Parathyroid adenoma (tissue), 2 donors: ENCODE measurements around the gene ASB10.

ENCODE experiments used
- H2AFZ ChIP-seq: fragments of 300-600 bp; sonication (generic); one replicate; pipeline ENCODE4 v1.7.0; 2017; ENCODE audit warnings: antibody characterized with exemption, mild to moderate bottlenecking
- H3K27ac ChIP-seq: fragments of 300-600 bp; sonication (generic); one replicate; pipeline ENCODE4 v1.7.0; 2017
- H3K27me3 ChIP-seq: fragments of 300-600 bp; sonication (generic); one replicate; pipeline ENCODE4 v1.7.0; 2017; ENCODE audit warnings: low read length; ENCODE audit not compliant: control insufficient read depth, insufficient read depth
- H3K36me3 ChIP-seq: fragments of 300-600 bp; sonication (generic); one replicate; pipeline ENCODE4 v1.7.0; 2017; ENCODE audit warnings: low read length; ENCODE audit not compliant: control insufficient read depth, insufficient read depth
- H3K4me1 ChIP-seq: fragments of 300-600 bp; sonication (generic); one replicate; pipeline ENCODE4 v1.7.0; 2017; ENCODE audit warnings: control low read depth
- H3K4me2 ChIP-seq: fragments of 300-600 bp; sonication (generic); one replicate; pipeline ENCODE4 v1.7.0; 2017; ENCODE audit warnings: low read length
- H3K4me3 ChIP-seq: fragments of 300-600 bp; sonication (generic); one replicate; pipeline ENCODE4 v1.7.0; 2017; ENCODE audit warnings: low read depth, low read length
- H3K79me2 ChIP-seq: fragments of 300-600 bp; sonication (generic); one replicate; pipeline ENCODE4 v1.7.0; 2017; ENCODE audit warnings: control low read depth
- H3K9ac ChIP-seq: fragments of 300-600 bp; sonication (generic); one replicate; pipeline ENCODE4 v1.7.0; 2017; ENCODE audit warnings: mild to moderate bottlenecking
- H3K9me3 ChIP-seq: fragments of 300-600 bp; sonication (generic); one replicate; pipeline ENCODE4 v1.7.0; 2017; ENCODE audit warnings: low read length; ENCODE audit not compliant: control insufficient read depth
- CTCF ChIP-seq: fragments of 300-600 bp; sonication (generic); IDR thresholded peaks from one replicate; pipeline ENCODE4 v1.7.0; 2017; ENCODE audit warnings: antibody characterized with exemption, mild to moderate bottlenecking
- donor health status: primary hyperparathyroidism.

ASB10 gene

GRCh38 chr7:151211155-151211772 lies 24.2 kb upstream of the ASB10 start:
- no peak overlapping the region for H3K4me3 ChIP-seq
- H2AFZ ChIP-seq: no peak overlapping the region
- no peaks in the 10 kb centered on the region for H3K79me2 ChIP-seq
- no peaks in the 10 kb centered on the region for H3K36me3 ChIP-seq
- no peak overlapping the region for H3K9ac ChIP-seq
- H3K27ac ChIP-seq: no peak overlapping the region
- H3K27me3 ChIP-seq: no peaks in the 10 kb centered on the region
- TF ChIP-seq CTCF: no peak
- H3K9me3 ChIP-seq: no peaks in the 10 kb centered on the region
- H3K4me2 ChIP-seq: no peak overlapping the region
- H3K4me1 ChIP-seq: no peaks in the 10 kb centered on the region

- Histone ChIP-seq H3K27ac (no peak within 1 kb of the TSS), H3K9ac (no peak within 1 kb of the TSS), H3K4me3 (no peak within 1 kb of the TSS), H3K79me2 (no peaks in the 10 kb centered on the region), H3K36me3 (no peaks in the 10 kb centered on the region), H3K27me3 (no peaks in the 10 kb centered on the region), H3K4me2 (no peak within 1 kb of the TSS), H3K9me3 (no peaks in the 10 kb centered on the region), H3K4me1 (no peaks in the 10 kb centered on the region), H2AFZ (no peak within 1 kb of the TSS)
- no peak for TF ChIP-seq CTCF
Measured at GRCh38 chr7:151210087-151210854, 23.2 kb upstream of the ASB10 start, which contains the start of gene H2BK1. TSS of gene H2BK1 (minus strand) at chr7:151210488. CDS start at chr7:151210318, 170 bp downstream.

GRCh38 chr7:151209588-151209987 lies 22.5 kb upstream of the ASB10 start:
- TF ChIP-seq CTCF: no peak
- Histone ChIP-seq H3K4me3 (no peak overlapping the region), H3K4me1 (no peaks in the 10 kb centered on the region), H3K27ac (no peak overlapping the region), H3K79me2 (no peaks in the 10 kb centered on the region), H3K9ac (no peak overlapping the region), H3K9me3 (no peaks in the 10 kb centered on the region), H3K36me3 (no peaks in the 10 kb centered on the region), H3K27me3 (no peaks in the 10 kb centered on the region), H2AFZ (no peak overlapping the region), H3K4me2 (no peak overlapping the region)

GRCh38 chr7:151208253-151208862 lies 21.3 kb upstream of the ASB10 start:
- no peaks in the 10 kb centered on the region for H3K4me1 ChIP-seq
- no peak overlapping the region for H3K4me3 ChIP-seq
- H3K36me3 ChIP-seq: no peaks in the 10 kb centered on the region
- no peak overlapping the region for H2AFZ ChIP-seq
- H3K79me2 ChIP-seq: no peaks in the 10 kb centered on the region
- H3K9ac ChIP-seq: no peak overlapping the region
- no peaks in the 10 kb centered on the region for H3K27me3 ChIP-seq
- no peaks in the 10 kb centered on the region for H3K9me3 ChIP-seq
- H3K4me2 ChIP-seq: no peak overlapping the region
- no peak overlapping the region for H3K27ac ChIP-seq
- TF ChIP-seq CTCF: no peak
